Measurements from ENCODE around the gene LDAF1. TPM values are rescaled to one million over a fixed set of nuclear protein-coding genes. Genes with fewer than 3 reads are reported as not detected.

LDAF1 gene
- total and polyA plus RNA-seq, 2 donors (not counting 1 experiment from before 2014, with no cell fraction given), result 36.3 to 123 TPM

DNA sequence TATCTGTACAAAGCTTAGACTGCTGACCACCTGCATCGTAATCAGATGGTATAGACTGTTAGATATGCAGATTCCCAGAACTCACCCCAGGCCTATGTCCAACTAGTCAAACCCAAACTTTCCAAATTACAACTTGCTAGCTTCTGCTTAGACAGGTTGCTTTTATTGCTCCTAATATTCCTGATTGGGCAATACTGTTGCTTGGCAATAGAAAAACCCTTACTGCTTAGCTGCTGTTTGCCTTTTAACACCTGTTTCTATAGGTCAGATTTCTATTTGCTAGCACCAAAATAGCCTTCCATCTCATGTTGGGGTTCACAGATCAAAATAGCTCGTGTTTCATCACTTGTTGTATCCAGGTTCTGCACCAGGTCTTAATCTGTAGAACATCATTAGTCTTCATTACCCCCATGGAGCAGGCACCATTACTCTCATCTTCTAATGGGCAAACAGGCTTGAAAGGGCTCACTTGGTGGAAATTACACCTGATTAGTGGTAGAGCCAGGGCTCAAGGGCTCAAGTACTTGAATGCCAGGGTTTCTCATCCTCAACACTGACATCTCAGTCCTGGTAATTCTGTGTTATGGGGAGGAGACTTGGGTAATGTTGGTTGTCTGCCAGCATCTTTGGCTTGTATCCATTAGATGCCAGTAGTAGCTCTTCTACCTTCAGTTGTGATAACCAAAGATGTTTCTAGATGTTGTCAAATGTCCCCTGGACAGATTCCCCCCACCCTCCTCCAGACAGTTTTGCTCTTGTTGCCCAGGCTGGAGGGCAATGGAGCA is 50.2 kb downstream of the LDAF1 start:
- no peaks in the 10 kb centered on the region for H3K79me2 ChIP-seq (ENCODE audit: control insufficient read depth, insufficient read depth, low read length)
- H3K4me3 ChIP-seq (replicated peaks in 1 of 4; ENCODE audit: control extremely low read depth in 1 of 4, insufficient read depth in 1 of 4, low read depth in 3 of 4, low read length in 4 of 4), result no peak overlapping the region
- no peak overlapping the region for H2AFZ ChIP-seq (ENCODE audit: low read length)
- no peaks in the 10 kb centered on the region for H3K9me3 ChIP-seq (ENCODE audit: control insufficient read depth, insufficient read depth, low read depth, low read length)
- H3K4me2 ChIP-seq (ENCODE audit: extremely low read depth, insufficient read depth, low read length), result no peak overlapping the region
- H3K9ac ChIP-seq (ENCODE audit: insufficient read depth, low read length), result no peak overlapping the region
- TF ChIP-seq EZH2 (IDR thresholded peaks at IDR 0.05; ENCODE audit: low read length, missing control alignments) (no peak), CTCF (conservative IDR thresholded peaks at IDR 0.05 in 1 of 2, IDR thresholded peaks at IDR 0.05 in 1 of 2; ENCODE audit: low read depth in 1 of 2, low read length in 2 of 2) (no peak)
- no peak overlapping the region for H3K27ac ChIP-seq (ENCODE audit: insufficient read depth, low read length)
- no peaks in the 10 kb centered on the region for H4K20me1 ChIP-seq (ENCODE audit: control insufficient read depth, extremely low read depth, insufficient read depth, low read length)
- DNase-seq (ENCODE audit: low read depth in 2 of 2), result no peak
- peaks cover 14% of the 10 kb centered on the region for H3K27me3 ChIP-seq (ENCODE audit: control insufficient read depth, insufficient read depth, low read length)
- H3K4me1 ChIP-seq (ENCODE audit: control insufficient read depth, extremely low read depth, insufficient read depth, low read length), result no peaks in the 10 kb centered on the region
- H3K36me3 ChIP-seq (ENCODE audit: control insufficient read depth, insufficient read depth, low read length), result no peaks in the 10 kb centered on the region

- no peak for DNase-seq (ENCODE audit: low read depth in 2 of 2)
- Histone ChIP-seq H3K9me3 (ENCODE audit: control insufficient read depth, insufficient read depth, low read depth, low read length) (no peaks in the 10 kb centered on the region), H3K79me2 (ENCODE audit: control insufficient read depth, insufficient read depth, low read length) (no peaks in the 10 kb centered on the region), H3K4me1 (ENCODE audit: control insufficient read depth, extremely low read depth, insufficient read depth, low read length) (no peaks in the 10 kb centered on the region), H3K4me2 (ENCODE audit: extremely low read depth, insufficient read depth, low read length) (no peak within 1 kb of the TSS), H3K9ac (ENCODE audit: insufficient read depth, low read length) (no peak within 1 kb of the TSS), H3K36me3 (ENCODE audit: control insufficient read depth, insufficient read depth, low read length) (no peaks in the 10 kb centered on the region), H4K20me1 (ENCODE audit: control insufficient read depth, extremely low read depth, insufficient read depth, low read length) (no peaks in the 10 kb centered on the region), H3K27ac (ENCODE audit: insufficient read depth, low read length) (no peak within 1 kb of the TSS), H2AFZ (ENCODE audit: low read length) (no peak within 1 kb of the TSS), H3K27me3 (ENCODE audit: control insufficient read depth, insufficient read depth, low read length) (peaks cover 6% of the 10 kb centered on the region), H3K4me3 (replicated peaks in 1 of 4; ENCODE audit: control extremely low read depth in 1 of 4, insufficient read depth in 1 of 4, low read depth in 3 of 4, low read length in 4 of 4) (no peak within 1 kb of the TSS)
- TF ChIP-seq EZH2 (IDR thresholded peaks at IDR 0.05; ENCODE audit: low read length, missing control alignments) (no peak), CTCF (conservative IDR thresholded peaks at IDR 0.05 in 1 of 2, IDR thresholded peaks at IDR 0.05 in 1 of 2; ENCODE audit: low read depth in 1 of 2, low read length in 2 of 2) (no peak)
These were observed 53.0 kb downstream of the LDAF1 start, which contains the start of gene ZP2 for GRCh38 chr16:21211486-21211885. ZP2 (minus strand) TSS chr16:21211574; CDS start chr16:21211547, 27 bp downstream.

DNA sequence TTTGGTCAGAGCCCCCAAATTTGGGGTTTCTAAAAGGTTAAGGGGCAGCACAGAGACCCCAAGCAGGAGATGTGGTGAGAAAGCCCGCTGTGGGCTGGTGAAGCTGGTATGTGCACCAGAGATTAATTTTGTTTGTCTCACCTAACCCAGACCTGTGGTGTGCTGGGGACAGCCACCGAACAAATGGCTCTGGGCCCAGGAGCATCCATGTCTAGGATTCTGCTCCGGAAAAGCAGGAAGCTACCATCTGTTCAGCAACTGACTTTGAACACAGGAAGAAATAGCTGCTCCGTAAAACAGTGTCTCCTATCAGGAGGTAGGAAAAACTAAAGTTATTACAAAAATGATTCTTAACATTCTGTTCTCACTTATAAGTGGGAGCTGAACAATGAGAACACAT is 55.6 kb downstream of the LDAF1 start:
- Histone ChIP-seq H3K4me2 (ENCODE audit: extremely low read depth, insufficient read depth, low read length) (no peak overlapping the region), H3K9me3 (ENCODE audit: control insufficient read depth, insufficient read depth, low read depth, low read length) (no peaks in the 10 kb centered on the region), H3K27ac (ENCODE audit: insufficient read depth, low read length) (no peak overlapping the region), H3K79me2 (ENCODE audit: control insufficient read depth, insufficient read depth, low read length) (no peaks in the 10 kb centered on the region), H3K9ac (ENCODE audit: insufficient read depth, low read length) (no peak overlapping the region), H3K4me3 (replicated peaks in 1 of 4; ENCODE audit: control extremely low read depth in 1 of 4, insufficient read depth in 1 of 4, low read depth in 3 of 4, low read length in 4 of 4) (no peak overlapping the region), H3K4me1 (ENCODE audit: control insufficient read depth, extremely low read depth, insufficient read depth, low read length) (no peaks in the 10 kb centered on the region), H3K36me3 (ENCODE audit: control insufficient read depth, insufficient read depth, low read length) (no peaks in the 10 kb centered on the region), H4K20me1 (ENCODE audit: control insufficient read depth, extremely low read depth, insufficient read depth, low read length) (no peaks in the 10 kb centered on the region), H3K27me3 (ENCODE audit: control insufficient read depth, insufficient read depth, low read length) (peaks cover 2% of the 10 kb centered on the region), H2AFZ (ENCODE audit: low read length) (no peak overlapping the region)
- no peak for TF ChIP-seq EZH2 (IDR thresholded peaks at IDR 0.05; ENCODE audit: low read length, missing control alignments)
- TF ChIP-seq CTCF (conservative IDR thresholded peaks at IDR 0.05 in 1 of 2, IDR thresholded peaks at IDR 0.05 in 1 of 2; ENCODE audit: low read depth in 1 of 2, low read length in 2 of 2), result no peak
- DNase-seq (ENCODE audit: low read depth in 2 of 2), result no peak
